ENCODE results near the gene IGFBP3. TPM values are rescaled to one million over a fixed set of nuclear protein-coding genes. Genes with fewer than 3 reads are reported as not detected.
A peak's percentile ranks its signal among the peaks of the same experiment; 100 is the strongest.

IGFBP3 gene
- total and polyA plus RNA-seq, 2 of the 13 experiments (the other 11 are each of a cell fraction or from before 2014, with no cell fraction given): 57.5 TPM; not detected in 1

GRCh38 chr7:45865594-45866410 is 55.3 kb downstream of the IGFBP3 start (continued):
- TF ChIP-seq MEIS2 (CRISPR knock-in tag; IDR thresholded peaks at IDR 0.05) (no peak), PAF1 (CRISPR knock-in tag; IDR thresholded peaks at IDR 0.05) (no peak), ZNF614 (CRISPR knock-in tag; IDR thresholded peaks at IDR 0.05; ENCODE audit: borderline replicate concordance) (peak; percentile 9; the same call in 1 of the 2 replicates), ZNF616 (CRISPR knock-in tag; IDR thresholded peaks at IDR 0.05; ENCODE audit: low read depth) (0 out of 2 replicates have a peak, but pooled peaks have one; percentile 43), ATF7 (IDR thresholded peaks at IDR 0.05) (no peak), ATF7 (CRISPR knock-in tag; IDR thresholded peaks at IDR 0.05) (no peak), NFIC (IDR thresholded peaks at IDR 0.05; ENCODE audit: low read length) (no peak), ZNF331 (CRISPR knock-in tag; IDR thresholded peaks at IDR 0.05) (no peak), MIER2 (CRISPR knock-in tag; IDR thresholded peaks at IDR 0.05) (no peak), KIAA2018 (CRISPR knock-in tag; IDR thresholded peaks at IDR 0.05; ENCODE audit: borderline replicate concordance) (no peak), RXRB (CRISPR knock-in tag; IDR thresholded peaks at IDR 0.05; ENCODE audit: borderline replicate concordance) (peak; percentile 69; the same call in 1 of the 2 replicates), ZSCAN5A (CRISPR knock-in tag; IDR thresholded peaks at IDR 0.05; ENCODE audit: borderline replicate concordance) (no peak), SUZ12 (IDR thresholded peaks at IDR 0.05; ENCODE audit: low read depth, low read length) (no peak), ZKSCAN8 (CRISPR knock-in tag; IDR thresholded peaks at IDR 0.05; ENCODE audit: borderline replicate concordance) (no peak), ERF (CRISPR knock-in tag; IDR thresholded peaks at IDR 0.05) (peak; percentile 44; the same call in 1 of the 2 replicates), MYNN (CRISPR knock-in tag; IDR thresholded peaks at IDR 0.05; ENCODE audit: low read depth) (no peak), TRIM24 (CRISPR knock-in tag; IDR thresholded peaks at IDR 0.05) (no peak), DR1 (CRISPR knock-in tag; IDR thresholded peaks at IDR 0.05) (no peak), NFKBIZ (CRISPR knock-in tag; IDR thresholded peaks at IDR 0.05) (no peak), CBX1 (IDR thresholded peaks at IDR 0.05; ENCODE audit: low read depth) (no peak), JDP2 (CRISPR knock-in tag; IDR thresholded peaks at IDR 0.05; ENCODE audit: borderline replicate concordance) (no peak), FOXA3 (CRISPR knock-in tag; IDR thresholded peaks at IDR 0.05) (peak; percentile 90), ZNF292 (CRISPR knock-in tag; IDR thresholded peaks at IDR 0.05; ENCODE audit: borderline replicate concordance, low read depth) (peak; percentile 83; the same call in 1 of the 2 replicates)

Data from HepG2 (cell line).